IPS-18c (cell line): Measurements from ENCODE around the gene SLC44A2.
A peak's percentile ranks its signal among the peaks of the same experiment; 100 is the strongest.

Experiments
- H3K4me3 ChIP-seq: 2 replicates; pipeline ENCODE4 v1.7.0; 2013; ENCODE audit warnings: low read depth, mild to moderate bottlenecking, low read length, moderate library complexity; ENCODE audit not compliant: insufficient read depth
- H3K9me3 ChIP-seq: one replicate; pipeline ENCODE4 v1.6.1; 2013; ENCODE audit warnings: mild to moderate bottlenecking, low read length, moderate library complexity; ENCODE audit not compliant: control insufficient read depth, insufficient read depth

SLC44A2 gene

GRCh38 chr19:10604460-10604980, 20.8 kb upstream of the SLC44A2 start:
- 0 out of 2 replicates have a peak overlapping the region, but pooled peaks have one; percentile 9 for H3K4me3 ChIP-seq
- H3K9me3 ChIP-seq: no peaks in the 10 kb centered on the region

- Histone ChIP-seq H3K9me3 (no peaks in the 10 kb centered on the region), H3K4me3 (no peak overlapping the region)
These were observed 13.4 kb upstream of the SLC44A2 start for GRCh38 chr19:10611907-10612306.

GRCh38 chr19:10612499-10613119, 12.7 kb upstream of the SLC44A2 start:
- H3K4me3 ChIP-seq: no peak overlapping the region
- H3K9me3 ChIP-seq: no peaks in the 10 kb centered on the region

- H3K4me3 ChIP-seq: no peak overlapping the region
These were observed 9.8 kb upstream of the SLC44A2 start for GRCh38 chr19:10615429-10616023.

GRCh38 chr19:10617409-10618121, 7.8 kb upstream of the SLC44A2 start:
- no peak overlapping the region for H3K4me3 ChIP-seq
- no peaks in the 10 kb centered on the region for H3K9me3 ChIP-seq

More at GRCh38 chr19:10615429-10616023, 9.8 kb upstream of the SLC44A2 start:
- H3K9me3 ChIP-seq: no peaks in the 10 kb centered on the region

- H3K4me3 ChIP-seq: no peak overlapping the region
- H3K9me3 ChIP-seq: no peaks in the 10 kb centered on the region
These were observed 6.5 kb upstream of the SLC44A2 start for GRCh38 chr19:10618846-10619245.

- Histone ChIP-seq H3K9me3 (peaks cover 2% of the 10 kb centered on the region), H3K4me3 (no peak overlapping the region)
These were observed 4.6 kb upstream of the SLC44A2 start for GRCh38 chr19:10620786-10621185.

GRCh38 chr19:10621966-10622365, 3.4 kb upstream of the SLC44A2 start:
- no peak overlapping the region for H3K4me3 ChIP-seq

GRCh38 chr19:10624585-10624984, 768 bp upstream of the SLC44A2 start:
- Histone ChIP-seq H3K9me3 (peaks cover 2% of the 10 kb centered on the region), H3K4me3 (no peak overlapping the region)

More at GRCh38 chr19:10621966-10622365, 3.4 kb upstream of the SLC44A2 start:
- peaks cover 2% of the 10 kb centered on the region for H3K9me3 ChIP-seq

GRCh38 chr19:10625762-10626138, 397 bp downstream of the SLC44A2 start:
- Histone ChIP-seq H3K9me3 (peaks cover 2% of the 10 kb centered on the region), H3K4me3 (peak overlapping the region; percentile 83)

- Histone ChIP-seq H3K4me3 (no peak overlapping the region), H3K9me3 (no peaks in the 10 kb centered on the region)
These were observed 6.5 kb downstream of the SLC44A2 start for GRCh38 chr19:10631874-10632273.

GRCh38 chr19:10634430-10634829, 9.1 kb downstream of the SLC44A2 start:
- Histone ChIP-seq H3K4me3 (no peak overlapping the region), H3K9me3 (no peaks in the 10 kb centered on the region)

- no peaks in the 10 kb centered on the region for H3K9me3 ChIP-seq
- no peak overlapping the region for H3K4me3 ChIP-seq
These were observed 9.6 kb downstream of the SLC44A2 start for GRCh38 chr19:10634963-10635362.

- no peaks in the 10 kb centered on the region for H3K9me3 ChIP-seq
These were observed 11.1 kb downstream of the SLC44A2 start for GRCh38 chr19:10636304-10636972.

GRCh38 chr19:10637894-10638293, 12.5 kb downstream of the SLC44A2 start:
- no peak overlapping the region for H3K4me3 ChIP-seq
- no peaks in the 10 kb centered on the region for H3K9me3 ChIP-seq

More at GRCh38 chr19:10636304-10636972, 11.1 kb downstream of the SLC44A2 start:
- no peak overlapping the region for H3K4me3 ChIP-seq

GRCh38 chr19:10639836-10640235, 14.5 kb downstream of the SLC44A2 start:
- H3K9me3 ChIP-seq: no peaks in the 10 kb centered on the region
- H3K4me3 ChIP-seq: no peak overlapping the region

- Histone ChIP-seq H3K9me3 (no peaks in the 10 kb centered on the region), H3K4me3 (no peak overlapping the region)
These were observed 15.0 kb downstream of the SLC44A2 start for GRCh38 chr19:10640361-10640760.
